M059J (cell line): ENCODE results near the gene MAF. TPM values are rescaled to one million over a fixed set of nuclear protein-coding genes. Genes with fewer than 3 reads are reported as not detected.

Source experiments
- DNase-seq: peaks from one replicate; pipeline ENCODE4 v3.0.0-alpha.2; 2012; ENCODE audit warnings: low read depth
- total RNA-seq: library from RNA; depleted of rRNA; stranded (reverse); fragments of >200 nt; shearing (Covaris generic); gene quantifications from 2 replicates; pipeline ENCODE4 v1.2.3, GENCODE V29; 2014

Gene MAF
- total RNA-seq, 1 experiment from 2014 or later = 0.39 TPM

DNA sequence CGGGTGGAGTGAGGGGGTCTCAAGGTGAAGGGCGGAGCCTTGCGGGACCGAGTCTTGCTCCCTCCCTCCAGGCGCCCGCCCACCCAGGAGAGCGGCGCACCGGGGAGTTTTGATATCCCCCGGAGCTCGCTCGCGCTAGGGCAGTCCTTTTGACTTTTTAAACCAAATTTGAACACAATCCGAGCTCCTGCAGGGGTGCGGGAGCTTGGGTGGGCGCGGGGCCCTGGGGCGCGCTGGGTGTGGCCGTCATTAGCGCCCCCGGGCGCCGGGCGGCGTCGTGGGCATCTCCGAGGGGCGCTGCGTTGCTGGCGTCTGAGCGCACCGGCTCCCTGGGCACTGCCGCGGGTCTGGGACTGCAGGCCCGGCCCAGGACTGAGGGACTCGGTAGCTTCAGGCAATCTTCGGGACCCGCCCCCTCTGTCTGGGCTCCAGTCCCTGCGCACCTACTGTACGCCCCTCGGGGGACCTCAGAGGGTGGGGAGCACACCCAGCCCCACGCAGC is 10.9 kb downstream of the MAF start:
- DNase-seq = no peak

DNA sequence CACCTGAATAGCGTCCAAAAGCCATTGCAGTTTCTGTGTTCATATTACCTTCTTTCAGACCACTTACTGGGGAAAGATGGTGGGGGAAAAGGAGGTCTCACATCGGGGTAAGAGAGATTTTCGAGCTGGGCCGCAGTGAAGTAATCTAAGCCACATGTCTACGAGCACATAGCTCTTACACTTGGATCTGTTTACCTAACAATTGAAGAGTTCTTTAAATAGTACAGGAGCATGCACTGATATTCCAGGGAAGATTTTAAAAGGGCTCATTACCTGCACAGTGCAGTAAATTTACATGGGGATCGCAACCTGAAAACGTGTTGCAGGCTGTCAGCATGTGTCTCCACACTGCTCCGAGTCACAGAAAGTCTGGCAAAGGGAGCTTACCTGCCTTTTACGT is 12.6 kb downstream of the MAF start:
- no peak for DNase-seq

- no peak for DNase-seq
These were observed 13.2 kb downstream of the MAF start for GRCh38 chr16:79587296-79587695.

- DNase-seq = no peak
These were observed 17.7 kb downstream of the MAF start for GRCh38 chr16:79582789-79583188.

DNA sequence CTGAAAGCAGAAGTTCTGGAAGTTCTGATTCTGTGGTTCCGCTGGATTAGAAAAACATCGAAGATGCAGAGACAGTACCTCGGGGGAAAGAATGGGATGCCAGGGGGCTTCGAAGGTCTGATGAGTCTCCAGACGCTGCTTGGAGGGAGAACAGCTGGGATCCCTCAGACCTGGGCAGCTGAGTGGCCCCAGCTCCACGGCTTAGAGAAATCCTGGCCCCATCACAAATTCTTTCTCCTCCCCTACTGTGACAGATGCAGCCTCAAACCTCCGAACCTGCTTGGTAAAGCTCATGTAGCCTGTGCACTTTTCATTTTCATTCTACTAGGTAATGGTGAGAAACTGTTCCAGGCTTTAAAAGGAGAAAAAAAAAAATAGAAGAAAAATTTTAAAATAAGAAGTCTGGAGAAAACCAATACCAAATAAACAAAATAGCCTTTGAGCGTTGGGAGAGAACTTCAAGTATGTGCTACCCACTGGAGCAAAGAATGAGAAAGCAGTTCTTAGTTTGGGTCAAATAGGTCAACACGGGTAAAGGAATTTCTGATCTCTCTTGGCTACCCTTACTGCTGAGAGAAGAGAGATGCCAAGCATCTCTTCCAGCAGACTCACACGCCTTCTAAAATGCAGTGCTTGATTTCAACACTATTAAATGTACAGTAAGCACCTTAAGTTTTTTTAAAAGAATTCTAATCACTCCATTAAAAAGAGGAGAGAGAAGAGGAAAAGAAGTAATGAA is 19.9 kb downstream of the MAF start:
- no peak for DNase-seq

- no peak for DNase-seq
These were observed 23.9 kb downstream of the MAF start for GRCh38 chr16:79576602-79577001.

- DNase-seq = no peak
These were observed 26.7 kb downstream of the MAF start for GRCh38 chr16:79573884-79574283.

GRCh38 chr16:79573071-79573470 is 27.5 kb downstream of the MAF start:
- no peak for DNase-seq

DNA sequence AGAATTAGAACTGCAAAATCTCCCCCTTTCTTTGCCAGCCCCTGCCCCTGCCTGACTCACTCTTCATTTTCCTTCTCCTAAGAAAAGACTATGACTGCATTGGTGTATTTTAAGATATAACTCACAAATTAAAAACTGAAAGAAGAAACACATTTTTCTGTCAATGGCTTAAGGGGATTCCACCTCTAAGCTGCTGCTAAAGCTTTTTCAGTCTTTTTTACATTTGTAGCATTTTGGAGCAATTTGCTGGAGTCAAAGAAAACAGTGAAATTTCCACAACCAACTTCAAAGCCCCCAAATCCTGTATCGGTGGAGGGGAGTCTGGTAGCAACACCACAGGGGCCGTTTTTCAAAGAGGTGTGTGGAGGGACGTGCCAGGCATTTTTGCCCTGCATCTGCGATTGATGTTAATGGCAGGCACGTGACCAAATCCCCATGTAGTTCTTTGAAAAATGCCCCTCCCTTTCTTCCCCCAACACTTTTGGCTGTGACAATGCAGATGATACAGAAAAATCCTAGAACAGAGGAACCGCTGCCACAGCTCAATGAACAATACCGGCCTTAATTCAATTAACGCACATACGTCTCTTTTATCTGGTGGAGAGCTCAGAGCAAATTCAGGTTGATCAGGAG is 28.5 kb downstream of the MAF start:
- DNase-seq = no peak

GRCh38 chr16:79571065-79571902 is 29.3 kb downstream of the MAF start:
- no peak for DNase-seq

DNA sequence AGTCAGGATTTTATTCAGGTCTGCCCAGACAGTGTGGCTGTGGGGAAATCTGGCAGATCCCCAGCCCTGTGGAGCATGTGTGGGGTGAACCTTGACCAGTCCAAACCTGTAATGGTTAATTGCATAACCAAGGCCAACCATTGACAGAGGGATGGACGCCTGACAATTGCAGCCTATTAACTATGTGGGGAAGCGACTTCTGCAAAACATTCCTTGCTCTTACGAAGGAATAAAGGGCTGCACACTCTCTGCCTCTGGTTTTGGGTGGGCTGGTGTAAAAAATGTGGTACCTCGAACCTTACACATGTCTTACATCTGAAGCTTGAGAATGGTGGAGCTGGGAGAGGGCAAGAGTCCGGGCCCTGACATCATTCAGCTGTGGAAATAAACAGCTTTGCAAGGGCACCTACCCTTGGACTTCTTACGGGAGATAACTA is 35.8 kb downstream of the MAF start:
- DNase-seq = no peak

- no peak for DNase-seq
These were observed 36.6 kb downstream of the MAF start for GRCh38 chr16:79563921-79564320.

GRCh38 chr16:79562166-79562823 is 38.2 kb downstream of the MAF start:
- no peak for DNase-seq

DNA sequence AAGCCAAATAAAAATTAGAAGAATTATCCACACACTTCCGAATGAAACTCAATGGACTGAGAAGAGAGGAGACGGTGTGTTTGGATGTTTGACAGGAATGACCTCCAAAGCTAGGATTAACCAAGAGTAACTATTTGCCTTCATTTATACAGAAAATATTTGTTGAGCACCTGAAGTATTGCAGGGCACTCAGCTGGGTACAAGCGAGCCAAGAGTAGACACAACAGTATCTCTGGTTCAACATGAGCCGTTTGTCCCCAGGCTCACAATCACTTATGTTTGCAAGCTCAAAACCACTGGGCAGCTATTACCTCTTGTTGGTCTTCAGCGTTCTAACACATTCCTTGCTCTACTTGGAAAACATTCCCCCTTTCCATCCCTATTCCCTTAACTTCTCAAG is 38.8 kb downstream of the MAF start:
- no peak for DNase-seq

- no peak for DNase-seq
These were observed 39.6 kb downstream of the MAF start for GRCh38 chr16:79560923-79561322.

- no peak for DNase-seq
These were observed 40.2 kb downstream of the MAF start for GRCh38 chr16:79560318-79560717.

GRCh38 chr16:79559532-79559931 is 41.0 kb downstream of the MAF start:
- DNase-seq = no peak

DNA sequence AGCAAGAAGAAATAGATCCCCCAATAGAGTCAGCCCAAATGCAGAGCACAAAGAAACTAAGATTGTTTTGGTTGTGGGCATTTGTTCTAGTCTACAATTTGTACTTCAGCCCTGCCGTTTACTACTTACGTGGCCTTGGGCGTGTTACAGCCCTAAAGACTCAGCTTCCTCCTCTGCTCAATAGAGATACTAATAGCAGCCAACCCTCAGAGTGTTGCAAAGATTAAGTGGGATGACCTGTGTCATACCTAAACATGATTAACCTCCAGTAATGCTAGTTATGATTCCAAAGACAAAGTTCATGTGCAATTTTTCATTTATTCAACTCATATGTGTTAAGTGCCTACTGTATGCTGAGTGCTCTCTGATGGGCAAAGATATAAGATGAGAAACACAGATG is 43.1 kb downstream of the MAF start:
- DNase-seq = no peak

DNA sequence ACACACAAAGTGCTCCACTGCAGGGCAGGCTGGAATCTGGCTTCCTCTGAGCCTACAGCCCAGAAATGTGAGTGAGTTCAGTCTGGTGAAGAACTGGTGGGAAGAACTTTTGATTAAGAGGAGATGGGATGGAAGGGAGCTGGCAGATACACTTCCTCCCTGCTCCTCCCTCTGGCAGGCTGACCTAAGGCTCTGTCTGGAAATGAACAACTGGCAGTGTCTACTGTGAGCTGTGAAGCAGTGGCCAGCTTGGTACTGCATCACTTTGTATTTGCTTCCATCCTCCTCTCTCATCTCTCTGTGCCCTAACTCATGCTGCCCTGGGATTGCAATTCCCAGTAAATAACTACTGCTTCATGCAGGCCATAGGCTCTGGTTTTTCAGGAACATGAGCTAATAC is 45.6 kb downstream of the MAF start:
- DNase-seq = no peak

GRCh38 chr16:79550373-79550772 is 50.2 kb downstream of the MAF start:
- DNase-seq = no peak

- no peak for DNase-seq
These were observed 53.5 kb downstream of the MAF start for GRCh38 chr16:79547085-79547484.
